ENCODE data around the gene CADPS2. TPM values are rescaled to one million over a fixed set of nuclear protein-coding genes. Genes with fewer than 3 reads are reported as not detected.

CADPS2 gene
- total RNA-seq, 1 donor from 2014 or later, result 6.4 TPM

- Histone ChIP-seq H3K27me3 (ENCODE audit: insufficient read depth, low read length) (no peaks in the 10 kb centered on the region), H3K4me2 (ENCODE audit: low read length) (no peak overlapping the region), H3K4me3 (ENCODE audit: insufficient read depth, low read depth, low read length) (no peak overlapping the region), H3K27ac (ENCODE audit: low read depth, low read length) (no peak overlapping the region), H2AFZ (ENCODE audit: low read depth, low read length) (no peak overlapping the region), H4K20me1 (ENCODE audit: insufficient read depth, low read length) (no peaks in the 10 kb centered on the region), H3K79me2 (ENCODE audit: insufficient read depth, low read length) (no peaks in the 10 kb centered on the region), H3K9ac (ENCODE audit: low read length) (no peak overlapping the region), H3K4me1 (ENCODE audit: insufficient read depth, low read length) (no peaks in the 10 kb centered on the region), H3K36me3 (ENCODE audit: insufficient read depth, low read length) (no peaks in the 10 kb centered on the region), H3K9me3 (ENCODE audit: insufficient read depth, low read depth, low read length) (no peaks in the 10 kb centered on the region)
- no peak overlapping the region for H3K4me3 Mint-ChIP-seq (ENCODE audit: unreplicated experiment)
- H3K36me3 Mint-ChIP-seq (ENCODE audit: low read depth, unreplicated experiment), result no peaks in the 10 kb centered on the region
- H3K27me3 Mint-ChIP-seq (ENCODE audit: low read depth, unreplicated experiment), result no peaks in the 10 kb centered on the region
- no peaks in the 10 kb centered on the region for H3K9me3 Mint-ChIP-seq (ENCODE audit: unreplicated experiment)
- no peak for TF ChIP-seq CTCF (IDR thresholded peaks at IDR 0.05; ENCODE audit: insufficient read depth, low read depth, low read length)
- no peak for TF ChIP-seq EZH2 (IDR thresholded peaks at IDR 0.05; ENCODE audit: insufficient read depth, low read length)
- H3K4me1 Mint-ChIP-seq (ENCODE audit: low read depth, unreplicated experiment), result peaks cover 8% of the 10 kb centered on the region
- DNase-seq (ENCODE audit: low read depth), result no peak
- FAIRE-seq, result no peak
- no peak overlapping the region for H3K27ac Mint-ChIP-seq (ENCODE audit: unreplicated experiment)
These were observed 365.2 kb downstream of the CADPS2 start for GRCh38 chr7:122520971-122521555.

- Mint-ChIP-seq H3K9me3 (ENCODE audit: unreplicated experiment) (no peaks in the 10 kb centered on the region), H3K36me3 (ENCODE audit: low read depth, unreplicated experiment) (no peaks in the 10 kb centered on the region)
These were observed 367.8 kb downstream of the CADPS2 start for GRCh38 chr7:122518488-122518887.

More at GRCh38 chr7:122518488-122518887, 367.8 kb downstream of the CADPS2 start:
- no peaks in the 10 kb centered on the region for H3K36me3 ChIP-seq (ENCODE audit: insufficient read depth, low read length)
- H4K20me1 ChIP-seq (ENCODE audit: insufficient read depth, low read length), result no peaks in the 10 kb centered on the region
- no peak overlapping the region for H3K27ac Mint-ChIP-seq (ENCODE audit: unreplicated experiment)
- DNase-seq (ENCODE audit: low read depth), result no peak
- H2AFZ ChIP-seq (ENCODE audit: low read depth, low read length), result no peak overlapping the region
- FAIRE-seq, result no peak
- TF ChIP-seq CTCF (IDR thresholded peaks at IDR 0.05; ENCODE audit: insufficient read depth, low read depth, low read length) (no peak), EZH2 (IDR thresholded peaks at IDR 0.05; ENCODE audit: insufficient read depth, low read length) (no peak)
- no peaks in the 10 kb centered on the region for H3K79me2 ChIP-seq (ENCODE audit: insufficient read depth, low read length)
- no peak overlapping the region for H3K4me2 ChIP-seq (ENCODE audit: low read length)
- no peak overlapping the region for H3K27ac ChIP-seq (ENCODE audit: low read depth, low read length)
- H3K27me3 Mint-ChIP-seq (ENCODE audit: low read depth, unreplicated experiment), result no peaks in the 10 kb centered on the region
- H3K4me3 ChIP-seq (ENCODE audit: insufficient read depth, low read depth, low read length), result no peak overlapping the region
- H3K9ac ChIP-seq (ENCODE audit: low read length), result no peak overlapping the region
- H3K4me1 ChIP-seq (ENCODE audit: insufficient read depth, low read length), result no peaks in the 10 kb centered on the region
- H3K27me3 ChIP-seq (ENCODE audit: insufficient read depth, low read length), result no peaks in the 10 kb centered on the region
- H3K4me3 Mint-ChIP-seq (ENCODE audit: unreplicated experiment), result no peak overlapping the region
- no peaks in the 10 kb centered on the region for H3K9me3 ChIP-seq (ENCODE audit: insufficient read depth, low read depth, low read length)
- peaks cover 8% of the 10 kb centered on the region for H3K4me1 Mint-ChIP-seq (ENCODE audit: low read depth, unreplicated experiment)
